HG02798 (cell line): ENCODE data around the gene STAB2.

Experiments used
- ATAC-seq: cut with Tn5 transposase; IDR thresholded peaks from one replicate; pipeline ENCODE4 v1.9.1; 2021; ENCODE audit warnings: mild to moderate bottlenecking; ENCODE audit not compliant: unreplicated experiment, poor library complexity

Gene STAB2

DNA sequence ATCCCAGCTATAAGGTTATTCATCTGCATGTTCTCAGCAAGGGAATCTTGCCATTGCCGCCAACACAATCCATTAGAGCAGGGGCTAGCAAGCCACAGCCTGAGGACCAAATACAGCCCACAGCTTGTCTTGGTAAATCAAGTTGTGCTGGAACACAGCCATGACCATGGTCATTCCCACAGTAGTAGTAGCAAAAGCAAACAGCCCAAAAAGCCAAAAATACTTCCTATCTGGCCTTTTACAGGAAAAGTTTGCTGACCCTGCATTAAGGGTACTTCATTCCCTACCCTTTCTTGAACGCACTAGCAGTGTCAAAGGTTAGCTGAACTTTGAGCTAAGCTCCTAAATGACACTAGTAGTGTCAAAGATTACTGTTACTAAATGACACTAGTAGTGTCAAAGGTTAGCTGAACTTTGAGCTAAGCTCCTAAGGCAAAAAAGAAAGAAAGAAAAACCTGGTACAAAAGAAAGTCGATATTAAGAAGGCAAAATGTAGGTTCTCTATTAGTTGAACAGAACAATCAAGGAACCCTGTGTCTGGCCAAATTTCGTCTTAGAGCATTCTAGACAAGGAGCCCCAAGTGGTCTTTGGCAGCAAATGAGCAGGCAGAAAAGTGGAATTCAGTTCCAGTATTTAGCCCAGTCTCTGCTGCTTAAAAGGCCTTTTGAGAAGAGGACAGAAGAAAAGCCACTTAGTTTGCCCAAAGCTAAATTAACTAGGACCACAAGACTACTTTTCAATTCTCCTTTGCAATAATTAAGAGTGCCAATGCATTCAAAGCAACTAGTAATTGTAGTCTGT is 186.2 kb downstream of the STAB2 start:
- no peak for ATAC-seq

DNA sequence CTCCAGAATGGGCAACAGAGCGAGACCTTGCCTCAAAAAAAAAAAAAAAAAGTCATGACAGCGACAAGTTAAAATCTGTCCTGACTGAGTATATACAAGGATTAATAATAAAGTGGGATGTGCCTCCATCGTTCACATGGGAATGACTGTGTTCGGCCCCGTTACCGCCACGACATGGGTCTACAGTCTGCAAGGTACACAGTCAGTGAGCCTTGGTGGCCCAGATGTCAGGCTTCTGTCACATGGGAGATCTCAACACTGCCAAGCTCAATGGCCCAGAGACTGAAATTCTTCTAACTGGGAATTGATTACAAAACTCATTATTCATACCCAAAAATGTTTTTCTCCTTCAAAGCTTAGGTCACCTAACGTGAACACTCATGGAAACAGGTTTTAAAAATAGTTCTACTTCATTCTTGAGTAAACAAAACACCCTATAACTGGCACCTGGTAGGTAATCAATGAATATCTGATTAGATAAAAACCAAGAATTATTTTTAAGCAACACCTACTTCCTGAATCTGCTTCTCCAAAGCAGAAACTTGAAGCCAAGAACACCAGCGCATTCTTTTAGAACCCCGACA is 188.0 kb downstream of the STAB2 start:
- ATAC-seq, result no peak

DNA sequence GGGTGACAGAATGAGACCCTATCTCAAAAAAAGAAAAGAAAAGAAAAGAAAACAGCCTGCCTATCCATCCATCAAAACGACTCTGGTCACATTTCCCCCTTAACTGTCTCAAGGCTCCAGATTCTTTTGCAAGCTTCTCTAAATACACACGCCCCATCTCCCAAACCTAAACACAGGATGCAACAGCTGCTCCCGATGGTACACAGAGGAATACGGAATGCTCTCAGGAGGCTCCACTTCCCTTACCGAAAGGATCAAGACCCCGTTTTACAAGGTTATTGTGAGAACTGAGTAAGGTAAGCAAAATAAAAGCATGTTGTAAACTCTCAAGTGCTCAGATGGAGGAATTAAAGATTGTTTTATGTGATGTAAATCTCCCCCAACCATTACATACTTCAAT is 191.7 kb downstream of the STAB2 start:
- ATAC-seq, result no peak

DNA sequence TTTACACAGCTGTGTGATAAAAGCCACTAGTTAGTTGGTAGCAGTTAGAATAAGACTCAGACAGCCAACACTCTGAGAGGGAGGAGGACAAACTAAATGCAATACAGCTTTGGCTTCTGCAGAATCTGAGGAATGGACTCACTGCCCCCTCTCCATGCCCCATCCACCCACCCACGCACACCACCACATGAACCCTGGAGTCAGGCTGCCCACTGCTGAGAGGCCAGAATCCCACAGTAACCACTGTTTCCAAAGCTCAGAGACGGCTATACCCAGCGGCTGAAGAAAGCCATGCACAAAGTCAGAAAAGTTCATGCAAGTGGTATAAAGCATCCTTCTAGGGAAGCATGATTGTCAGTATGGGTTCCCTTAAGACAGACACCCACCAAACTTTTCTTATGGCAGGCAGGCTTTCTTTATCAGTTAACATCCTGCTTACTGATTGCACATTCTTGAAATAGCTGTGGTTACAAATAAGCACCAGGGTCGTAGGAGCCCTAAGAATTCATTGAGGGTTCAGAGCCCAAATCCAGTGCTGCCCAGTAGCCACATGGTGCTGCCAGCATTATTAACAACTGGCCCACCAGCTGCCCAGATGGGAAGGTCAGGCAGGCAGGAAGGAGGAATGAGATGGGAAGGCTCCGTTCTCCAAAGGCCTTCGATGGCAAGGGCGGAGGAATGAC is 192.5 kb downstream of the STAB2 start:
- no peak for ATAC-seq

DNA sequence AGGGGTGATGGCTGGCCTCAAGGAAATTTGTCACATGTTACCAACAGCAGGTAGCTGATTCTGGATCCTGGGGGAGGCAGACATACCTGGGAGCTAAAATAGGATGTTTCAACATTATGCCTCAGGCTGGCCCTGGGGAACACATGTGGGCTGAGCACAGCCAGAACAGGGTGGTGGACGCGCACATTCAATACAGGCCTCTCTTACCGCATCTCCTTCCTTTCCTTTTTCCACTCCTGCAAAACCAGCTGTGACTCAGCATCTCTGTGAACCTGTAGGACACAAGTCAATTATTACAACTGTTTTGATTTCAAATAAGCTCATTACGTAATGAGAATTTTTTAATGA is 193.0 kb downstream of the STAB2 start:
- ATAC-seq, result no peak

DNA sequence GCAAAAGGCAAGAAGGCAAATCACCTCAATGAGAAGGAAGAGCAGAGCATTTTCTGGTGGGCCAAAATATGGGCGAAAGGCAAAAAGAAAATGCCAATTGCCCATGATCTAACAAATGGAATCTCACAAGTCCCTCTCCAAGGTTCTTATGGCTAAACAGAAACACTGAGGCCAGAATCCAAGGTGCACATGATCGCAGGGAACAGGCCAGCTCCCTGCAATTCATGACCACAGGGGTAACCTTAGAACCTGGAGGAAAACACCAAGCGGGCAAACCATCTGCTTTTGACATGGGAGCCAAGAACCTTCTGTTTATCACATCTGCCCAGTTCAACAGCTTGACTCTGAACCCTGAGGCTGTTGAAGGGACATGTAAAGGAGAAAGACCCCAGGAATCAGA is 193.9 kb downstream of the STAB2 start:
- ATAC-seq, result no peak

DNA sequence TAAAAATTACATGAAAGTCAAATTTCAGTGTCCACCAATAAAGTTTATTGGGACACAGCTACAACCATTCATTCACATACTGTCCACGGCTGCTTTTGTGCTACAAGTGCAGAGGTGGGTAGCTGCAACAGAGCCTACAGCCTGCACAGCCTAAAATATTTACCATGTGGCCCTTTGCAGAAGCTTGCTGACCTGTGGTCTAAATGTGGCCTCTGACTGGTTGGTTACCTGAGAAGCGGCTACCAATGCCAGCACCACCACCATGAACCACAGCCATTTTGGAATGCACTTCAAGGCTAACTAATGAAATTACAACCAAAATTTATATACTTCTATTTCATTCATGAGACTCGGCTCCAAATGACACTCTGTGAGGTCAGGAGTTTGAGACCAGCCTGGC is 195.3 kb downstream of the STAB2 start:
- no peak for ATAC-seq

DNA sequence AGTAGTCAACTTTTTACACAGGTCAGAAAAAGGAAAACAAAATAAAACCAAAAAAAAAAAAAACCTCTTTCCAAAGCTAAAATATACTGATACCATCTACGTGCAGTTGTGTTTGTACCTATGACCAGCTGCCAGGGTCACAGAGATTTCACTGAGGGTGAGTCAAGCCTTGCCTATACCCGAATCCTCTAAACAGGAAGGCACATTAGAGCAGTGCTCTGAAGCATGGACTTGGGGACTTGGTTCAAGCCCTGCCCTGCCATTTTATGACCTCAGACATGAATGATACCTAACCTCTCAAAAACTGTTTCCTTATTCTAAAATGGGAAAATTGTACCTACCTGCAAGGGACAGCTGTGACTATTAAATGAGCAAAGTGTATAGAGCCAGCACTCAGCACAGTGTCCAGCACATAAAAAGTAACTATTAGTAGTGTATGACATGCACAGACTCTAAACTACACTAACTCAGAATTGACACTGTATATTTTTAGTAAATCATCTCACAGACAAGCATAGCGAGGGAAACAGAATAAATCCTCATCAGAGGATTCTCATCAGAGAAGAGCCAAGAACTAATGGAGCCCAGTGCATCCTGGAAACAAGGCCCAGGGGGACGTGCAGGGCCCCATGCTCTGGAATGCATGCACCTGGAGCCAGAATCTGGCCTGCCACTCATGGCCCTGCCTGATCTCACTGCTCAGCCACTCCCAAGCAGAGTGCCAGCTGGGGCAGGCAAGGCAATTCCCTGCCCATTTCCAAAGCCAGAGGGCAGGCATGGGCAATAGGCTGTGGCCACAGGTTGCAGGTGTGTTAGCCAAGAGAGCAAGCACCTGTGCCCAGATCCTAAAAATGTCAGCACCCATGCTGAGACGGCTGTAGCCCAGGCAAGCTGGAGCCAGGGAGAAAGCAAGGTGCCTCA is 196.9 kb downstream of the STAB2 start:
- no peak for ATAC-seq

DNA sequence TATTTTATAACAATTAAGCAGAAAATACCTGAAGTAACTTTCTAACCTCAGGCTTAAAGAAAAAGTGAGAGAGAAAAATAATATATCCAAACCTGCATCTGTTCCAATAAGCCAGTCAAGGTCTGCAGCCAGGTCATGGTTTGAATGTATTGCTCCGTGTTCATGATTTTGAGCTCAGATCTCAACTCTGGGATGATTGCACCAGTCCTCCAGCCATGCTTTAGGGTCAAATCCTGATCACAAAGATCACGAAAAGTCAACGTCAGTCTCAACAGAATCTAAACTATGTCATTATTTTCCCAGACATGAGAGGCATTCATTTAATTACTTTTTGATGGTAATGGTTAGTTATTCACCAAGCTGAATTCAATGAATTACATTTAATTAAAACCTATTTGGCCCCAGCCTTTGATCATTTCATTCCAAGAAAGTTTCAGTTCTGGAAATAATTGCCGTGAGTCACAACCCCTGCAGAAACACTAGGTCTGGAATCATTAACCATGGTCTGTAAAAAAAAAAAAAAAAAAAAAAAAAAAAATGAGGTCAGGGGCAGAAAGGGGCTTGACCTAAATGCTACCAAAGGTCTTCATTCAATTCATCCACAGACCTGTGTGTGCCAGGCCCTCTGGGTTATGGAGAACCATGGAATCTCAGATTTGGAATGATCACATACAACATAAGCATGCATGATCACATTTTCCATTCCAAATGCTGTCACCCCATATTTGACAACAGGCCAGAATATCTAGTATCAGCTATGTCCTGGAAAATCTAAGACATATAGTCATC is 198.4 kb downstream of the STAB2 start:
- ATAC-seq, result no peak

DNA sequence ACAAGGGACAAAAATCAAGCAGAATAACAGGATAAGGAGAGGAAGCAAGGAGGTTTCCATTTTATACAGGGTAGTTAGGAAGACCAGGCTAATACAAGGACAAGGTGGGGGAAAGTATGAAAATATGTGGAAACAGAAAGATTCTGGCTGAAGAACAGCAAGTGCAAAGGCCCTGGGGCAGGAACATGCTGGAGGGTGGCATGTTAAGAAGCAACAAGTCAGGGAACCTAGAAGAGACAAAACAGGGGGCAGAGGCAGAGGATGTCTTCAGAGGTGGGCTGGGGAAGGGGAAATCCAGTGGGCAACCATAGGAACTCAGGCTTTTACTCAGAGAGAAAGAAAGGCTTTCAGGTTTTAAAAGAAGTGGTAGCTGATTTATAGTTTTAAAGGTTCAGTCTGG is 199.1 kb downstream of the STAB2 start:
- ATAC-seq, result no peak

DNA sequence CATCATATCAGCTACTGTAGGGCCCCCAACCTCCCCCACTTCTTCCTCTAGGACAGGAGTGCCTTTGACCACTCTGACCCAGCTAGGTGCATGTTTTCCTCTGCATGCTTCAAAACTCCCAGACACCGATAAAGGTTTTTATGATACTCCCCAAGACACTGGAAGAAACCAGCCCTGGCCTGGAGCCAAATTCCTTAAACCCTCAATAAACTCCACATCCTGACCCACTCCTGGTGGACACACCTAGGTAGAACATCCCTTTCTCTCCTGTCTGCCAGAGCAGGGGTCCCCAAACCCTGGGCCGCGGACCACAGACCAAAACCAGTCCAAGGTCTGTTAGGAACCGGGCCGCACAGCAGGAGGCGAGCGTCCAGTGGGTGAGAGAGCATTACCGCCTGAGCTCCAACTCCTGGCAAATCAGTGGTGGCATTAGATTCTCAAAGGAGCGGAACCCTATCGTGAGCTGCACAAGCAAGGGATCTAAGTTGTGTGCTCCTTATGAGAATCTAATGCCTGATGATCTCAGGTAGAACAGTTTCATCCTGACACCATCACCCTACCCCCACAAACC is 204.4 kb downstream of the STAB2 start:
- no peak for ATAC-seq

DNA sequence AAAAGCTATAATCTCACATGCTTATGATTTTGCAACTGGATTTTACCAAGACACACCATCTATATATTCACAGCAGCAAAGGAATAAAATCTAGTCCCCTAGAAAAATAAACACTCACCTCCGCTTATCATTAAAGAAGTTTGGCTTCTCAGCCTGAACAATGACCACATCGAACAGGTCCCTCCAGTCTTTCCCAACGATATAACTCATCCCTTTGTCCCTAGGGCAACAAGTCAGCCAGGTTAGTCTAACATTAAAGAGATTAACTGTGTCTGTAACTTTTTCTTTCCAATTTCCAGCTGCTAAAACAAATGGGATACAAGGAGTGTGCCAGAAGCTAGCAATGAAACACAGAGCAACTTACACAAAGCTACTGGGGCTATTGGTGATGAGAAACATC is 206.0 kb downstream of the STAB2 start:
- no peak for ATAC-seq

DNA sequence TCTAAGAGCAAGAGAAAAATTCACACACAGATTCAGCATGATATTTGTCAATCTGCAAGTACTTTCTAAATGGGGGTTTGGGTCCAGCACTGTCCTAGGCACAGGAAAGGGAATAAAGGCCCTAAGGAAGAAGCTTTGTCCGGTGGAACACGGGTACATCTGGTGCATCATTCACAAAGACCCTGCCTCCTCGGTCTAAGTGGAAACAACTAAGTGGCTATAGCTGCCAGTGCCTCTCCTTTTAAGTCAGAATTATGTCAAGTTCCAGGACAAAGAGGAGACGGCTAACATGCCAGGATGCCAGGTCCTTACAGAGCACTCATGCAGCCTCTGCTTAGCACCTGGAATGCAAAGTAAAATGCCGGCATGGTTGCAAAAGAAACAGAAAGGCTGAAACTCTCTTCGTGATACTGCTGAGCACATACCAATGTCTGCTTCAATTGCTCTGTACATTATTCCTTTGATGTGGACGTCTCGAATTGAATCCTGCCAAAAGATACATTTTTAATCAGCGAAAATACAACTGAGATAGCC is 206.5 kb downstream of the STAB2 start:
- no peak for ATAC-seq

DNA sequence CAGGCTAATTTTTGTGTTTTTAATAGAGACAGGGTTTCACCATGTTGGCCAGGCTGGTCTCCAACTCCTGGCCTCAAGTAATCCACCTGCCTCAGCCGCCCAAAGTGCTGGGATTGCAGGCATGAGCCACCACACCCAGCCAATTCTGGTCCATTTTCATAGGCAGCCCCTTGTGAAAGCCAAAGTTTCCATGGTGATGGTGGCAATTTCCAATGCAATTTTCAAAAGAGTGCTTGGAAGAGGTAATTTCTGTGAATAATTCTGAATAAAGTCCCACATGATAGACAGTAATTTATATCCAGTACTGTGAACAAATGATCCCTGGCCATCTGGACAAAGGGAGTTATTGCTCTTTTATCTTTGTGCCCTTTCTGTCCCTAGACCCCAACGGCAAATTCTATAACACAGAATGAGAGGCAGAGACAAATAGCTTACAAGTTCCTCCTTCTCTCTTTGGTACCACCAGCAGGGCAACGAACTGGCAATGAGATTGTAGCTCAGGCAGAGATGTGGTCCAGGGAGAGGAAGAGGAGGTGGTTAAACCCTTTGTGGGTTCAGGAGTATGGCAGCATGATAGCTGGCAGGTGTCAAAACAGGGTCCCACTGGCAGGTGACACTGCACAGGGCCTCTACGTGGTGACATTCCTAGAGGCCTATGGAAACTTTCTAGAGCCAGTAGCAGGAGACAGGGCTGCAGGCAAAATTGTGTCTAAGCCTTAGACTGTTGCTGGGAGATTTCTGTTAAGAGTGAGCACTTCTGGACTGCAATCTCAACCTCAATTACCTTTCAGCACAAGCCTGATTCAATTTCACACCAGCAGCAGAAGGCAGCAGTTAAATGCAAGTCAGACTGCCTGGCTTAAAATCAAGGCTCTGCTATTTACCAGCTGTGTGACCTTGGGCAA is 207.5 kb downstream of the STAB2 start:
- ATAC-seq, result no peak

DNA sequence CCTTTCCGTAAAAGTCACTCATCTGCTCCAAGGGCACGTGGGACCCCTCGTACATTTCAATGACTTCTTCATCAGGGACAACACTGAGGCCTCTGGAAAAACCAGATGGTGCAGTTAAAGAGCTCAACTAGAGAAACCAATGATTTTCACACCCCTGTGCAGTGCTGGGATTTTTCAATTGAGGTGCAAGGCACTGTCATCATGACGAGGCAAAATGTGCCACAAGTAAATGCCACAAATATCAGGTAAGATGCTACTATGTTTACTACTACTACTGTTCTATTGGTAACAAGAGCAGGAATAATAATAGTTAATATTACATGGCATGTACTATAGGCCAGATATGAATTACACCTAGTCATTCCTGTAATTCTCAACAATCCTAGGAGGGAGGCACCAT is 211.5 kb downstream of the STAB2 start:
- ATAC-seq, result no peak

DNA sequence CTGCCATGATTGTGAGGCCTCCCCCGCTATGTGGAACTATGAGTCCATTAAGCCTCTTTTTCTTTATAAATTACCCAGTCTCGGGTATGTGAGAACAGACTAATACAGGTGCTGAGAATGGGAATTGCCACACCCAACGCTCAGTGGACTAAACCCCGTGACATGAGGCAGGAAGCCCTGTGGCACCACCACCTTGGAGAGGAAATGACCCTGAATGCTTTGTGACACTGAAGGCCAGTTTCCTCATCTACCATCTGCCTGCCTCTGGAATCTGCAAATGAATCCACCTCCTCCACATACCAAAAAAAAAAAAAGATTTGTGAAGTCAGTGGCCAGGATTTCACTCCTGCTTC is 212.4 kb downstream of the STAB2 start:
- ATAC-seq, result no peak

DNA sequence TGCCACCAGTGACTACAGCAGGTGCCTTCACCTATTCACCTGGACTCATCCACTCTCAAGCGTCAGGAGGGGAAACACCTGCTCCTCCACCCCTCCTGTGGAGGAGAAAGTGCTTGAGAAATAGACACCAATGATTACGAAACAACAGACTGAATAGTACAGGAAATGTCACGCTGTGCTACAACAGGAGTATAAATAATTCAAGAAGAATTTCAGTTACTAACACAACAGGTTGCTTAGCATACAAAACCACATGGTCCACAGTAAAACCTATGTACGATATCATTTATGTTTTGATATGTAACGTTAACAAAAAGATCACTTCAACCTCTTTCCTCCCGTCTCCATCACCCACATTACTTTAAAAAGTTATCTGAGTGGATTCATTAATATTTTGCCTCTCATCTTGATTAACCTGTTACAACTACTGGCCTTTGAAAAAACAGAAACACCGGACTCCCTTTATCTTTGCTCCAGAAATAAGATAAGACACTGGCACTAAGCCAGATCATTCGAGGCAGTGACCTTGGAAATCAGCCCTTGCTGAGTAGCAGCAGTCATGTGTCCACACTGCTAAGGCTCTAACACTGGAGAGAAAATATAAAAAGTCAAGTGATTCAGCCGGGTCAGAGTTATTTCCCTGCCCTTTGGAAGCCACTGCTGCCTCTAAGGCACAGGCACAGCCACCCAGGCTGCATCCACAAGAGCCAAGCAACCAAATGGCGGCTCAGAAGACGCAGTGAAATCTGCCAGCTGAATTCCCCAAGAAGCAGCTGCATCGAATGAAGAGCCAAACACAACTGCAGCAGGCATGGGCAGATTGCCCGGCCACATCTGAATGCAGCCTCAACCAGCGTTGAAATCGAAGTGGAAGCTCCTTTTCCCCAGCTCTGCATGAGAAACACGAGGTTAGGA is 213.0 kb downstream of the STAB2 start:
- ATAC-seq, result no peak
